T-helper 2 cell treated with Interferon-gamma antibody and Interleukin-4, amounts not matched to agents 100 ng/mL and 5 ng/mL, for 36 hours (primary cell): ENCODE measurements around the gene ZNF597. TPM values are rescaled to one million over a fixed set of nuclear protein-coding genes. Genes with fewer than 3 reads are reported as not detected.

Experiments used
- intact Hi-C: fragments of 100-400 bp; cut with micrococcal nuclease; formaldehyde crosslinking; loops from one replicate; pipeline ENCODE4 v1.15.1; 2023
- total RNA-seq: library from RNA; stranded (reverse); gene quantifications from 2 replicates; pipeline ENCODE4 v1.2.3, GENCODE V29; 2022

Gene ZNF597
- total RNA-seq, result 2.2 and 2.4 TPM in 2 replicates

DNA sequence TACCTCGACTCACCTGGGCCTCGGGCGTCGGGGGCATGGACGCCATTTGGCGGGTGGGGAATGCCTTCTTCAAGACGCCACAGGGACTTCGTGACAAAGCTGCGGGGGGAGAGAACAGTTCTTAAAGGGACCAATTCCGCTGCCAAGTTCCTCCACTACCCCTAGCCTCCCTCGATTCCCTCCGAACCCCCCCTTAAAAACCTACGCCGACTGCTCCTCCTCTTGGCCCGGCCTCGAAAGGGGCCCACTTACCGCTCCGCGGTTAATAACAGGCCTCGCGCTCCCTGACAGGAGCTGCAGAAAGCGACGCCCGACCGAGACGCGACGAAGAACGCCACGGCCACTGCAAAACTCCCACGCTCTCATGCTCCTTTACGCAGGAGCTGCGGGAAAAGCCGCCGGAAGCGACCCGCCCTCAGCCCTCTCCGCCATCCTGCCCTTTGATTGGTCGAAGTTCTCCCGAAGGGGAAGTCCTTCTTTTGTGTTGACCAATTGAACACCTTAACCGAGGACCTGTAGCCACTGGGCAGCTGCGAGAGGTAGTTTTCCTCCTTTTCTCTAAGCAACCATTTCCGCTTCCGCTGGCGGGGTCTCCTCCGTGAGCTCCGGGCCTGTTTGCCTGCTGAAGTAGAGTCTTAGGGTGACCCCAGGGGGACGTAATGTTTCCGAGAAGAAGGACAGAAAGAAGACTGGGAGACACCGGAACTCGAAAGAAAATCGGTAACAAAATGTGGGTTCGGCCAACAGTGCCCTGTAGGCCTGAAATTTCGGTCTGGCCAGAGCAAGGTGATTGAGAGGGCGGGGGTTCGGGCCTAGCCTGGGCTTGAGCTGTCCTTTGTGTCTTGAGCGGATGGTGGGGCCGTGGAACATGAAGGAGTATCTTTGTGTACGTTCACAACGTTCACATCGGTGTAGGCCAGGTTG lies at the start of gene ZNF597, which contains the start of gene NAA60:
Gene ZNF597 (minus strand): TSS at position 397 of the 924 bp plus-strand sequence. CDS start 351 bp downstream, at position 46.
Gene NAA60 (plus strand): TSS at position 573 of the 924 bp plus-strand sequence. CDS start 32,548 bp downstream, outside the sequence.
- intact Hi-C loops, result loop anchor here (1.0 to 5.0 kb wide), 3 partner anchors 14 to 161 kb away; partner anchors contain the start of genes ZNF174, ZNF263 and ZSCAN32

- intact Hi-C loops, result no loop called here
These were observed 49.1 kb upstream of the ZNF597 start for GRCh38 chr16:3492356-3492755.

DNA sequence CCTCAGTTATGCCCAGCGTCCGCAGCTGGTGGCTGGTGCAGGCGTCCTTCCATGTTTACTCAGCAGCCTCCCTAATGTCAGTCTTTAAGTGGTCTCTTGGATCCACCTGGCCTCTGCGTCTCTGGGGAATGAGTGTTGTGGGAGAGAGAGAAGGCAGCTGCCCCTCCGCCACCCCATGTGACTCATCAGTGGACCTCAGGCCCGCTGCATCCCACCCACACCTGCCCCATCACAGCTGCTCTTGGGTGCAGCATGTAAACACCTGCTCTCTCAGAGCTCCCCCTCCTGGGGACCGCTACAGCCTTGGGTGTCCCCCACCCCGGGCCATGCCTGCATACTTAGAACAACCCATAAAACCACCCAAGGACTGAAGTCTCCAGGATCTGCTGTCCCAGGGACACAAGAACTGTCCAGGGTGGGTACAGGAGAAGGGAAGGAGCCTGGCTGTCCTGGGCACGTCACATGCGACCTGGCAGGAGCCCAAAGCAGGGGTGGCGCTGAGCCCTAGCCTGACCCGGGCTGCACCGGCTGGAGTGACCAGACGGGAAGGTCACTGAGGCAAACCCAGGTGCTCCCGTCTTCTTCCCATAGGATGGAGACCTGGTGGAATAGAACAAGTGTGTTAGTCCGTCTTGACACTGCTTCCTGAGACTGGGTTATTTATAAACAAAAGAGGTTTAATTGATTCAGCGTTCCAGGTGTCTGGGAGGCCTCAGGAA lies 47.8 kb upstream of the ZNF597 start:
- intact Hi-C loops, result no loop called here

GRCh38 chr16:3488801-3489200 lies 45.5 kb upstream of the ZNF597 start:
- intact Hi-C loops, result no loop called here

GRCh38 chr16:3487521-3488410 lies 44.5 kb upstream of the ZNF597 start:
- intact Hi-C loops, result no loop called here

- intact Hi-C loops, result no loop called here
These were observed 43.4 kb upstream of the ZNF597 start for GRCh38 chr16:3486506-3487215.

GRCh38 chr16:3485821-3486505 lies 42.7 kb upstream of the ZNF597 start:
- intact Hi-C loops, result no loop called here

GRCh38 chr16:3485097-3485745 lies 41.9 kb upstream of the ZNF597 start:
- intact Hi-C loops, result no loop called here

- intact Hi-C loops, result no loop called here
These were observed 41.2 kb upstream of the ZNF597 start for GRCh38 chr16:3484318-3485096.

- intact Hi-C loops, result no loop called here
These were observed 39.4 kb upstream of the ZNF597 start for GRCh38 chr16:3482659-3483241.

DNA sequence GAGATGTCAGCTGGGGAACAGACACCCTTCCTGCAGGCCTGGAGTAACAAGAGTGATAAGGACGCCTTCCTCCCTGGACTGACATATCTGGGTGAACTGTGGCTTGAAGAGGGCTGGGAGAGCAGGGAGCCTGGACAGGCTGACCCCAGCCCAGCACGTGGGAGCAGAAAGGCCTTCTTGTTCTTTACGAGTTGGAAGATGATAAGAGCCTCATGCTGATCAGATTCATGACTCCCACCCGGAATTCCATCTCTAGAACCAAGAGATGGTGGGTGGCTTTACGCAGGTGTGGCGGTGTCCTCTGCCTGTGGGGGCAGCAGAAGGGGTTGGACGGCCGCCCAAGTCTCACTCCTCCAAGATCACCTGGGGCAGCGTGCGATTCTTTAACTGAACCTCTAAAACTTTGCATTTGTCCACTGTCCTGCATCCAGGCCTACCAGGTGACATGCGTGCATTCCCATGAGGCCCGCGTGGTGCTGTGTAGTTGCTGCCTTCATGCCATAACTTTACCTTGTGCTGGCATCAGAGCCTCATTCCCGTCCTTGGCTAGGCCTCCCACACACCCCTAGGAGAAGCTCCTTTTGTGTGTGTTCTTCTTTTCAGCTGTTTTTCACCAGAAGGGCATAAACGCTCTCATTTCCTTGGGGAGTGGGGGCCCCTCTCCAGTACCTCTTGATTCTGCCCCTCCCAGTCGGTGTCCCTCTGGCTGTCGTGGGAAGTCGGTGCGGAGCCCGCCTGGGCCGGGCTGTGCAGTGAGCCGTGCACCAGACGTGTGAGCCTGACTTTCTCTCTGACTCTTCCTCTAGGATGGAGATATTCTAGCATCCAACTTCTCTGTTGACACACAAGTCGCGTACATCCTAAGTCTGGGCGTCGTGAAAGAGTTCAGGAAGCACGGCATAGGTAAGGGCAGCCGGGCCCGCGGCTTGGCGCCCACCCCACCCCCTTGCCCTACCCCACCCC lies 38.7 kb upstream of the ZNF597 start:
- intact Hi-C loops, result no loop called here

GRCh38 chr16:3480901-3481695 lies 37.8 kb upstream of the ZNF597 start:
- intact Hi-C loops, result no loop called here

- intact Hi-C loops, result no loop called here
These were observed 36.4 kb upstream of the ZNF597 start for GRCh38 chr16:3479654-3480216.

DNA sequence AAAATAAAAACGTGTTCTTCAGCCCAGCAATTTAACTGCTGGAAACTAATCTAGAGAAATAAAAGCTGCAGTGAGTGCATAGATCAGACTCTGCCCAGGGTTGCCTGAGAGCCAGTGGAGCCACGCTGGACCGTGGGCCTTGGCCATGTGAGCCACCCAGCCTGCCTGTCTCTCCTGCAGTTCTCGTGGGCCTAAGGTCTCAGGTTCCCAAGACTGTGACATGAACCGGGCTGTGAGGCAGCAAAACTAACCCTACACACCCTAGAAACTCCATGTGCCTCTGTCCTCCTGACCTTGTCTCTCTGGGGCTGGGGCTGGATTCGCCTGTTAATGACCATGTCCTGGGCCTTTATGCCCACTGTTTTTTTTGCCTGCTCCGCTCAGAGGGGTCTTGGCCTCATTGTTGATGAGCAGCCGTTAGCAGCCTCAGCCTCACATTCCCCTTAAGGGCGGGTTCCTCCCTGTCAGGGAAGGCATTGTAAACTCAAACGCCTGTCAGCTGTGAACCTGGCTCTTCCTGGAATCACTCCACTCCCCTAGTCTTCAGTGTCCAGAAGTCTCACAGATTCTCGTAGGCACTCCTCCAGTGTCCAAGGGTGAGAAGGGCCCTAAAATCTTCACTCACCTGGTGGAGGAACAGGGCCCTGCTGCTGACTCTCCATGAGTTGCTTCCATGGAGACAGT lies 35.1 kb upstream of the ZNF597 start:
- intact Hi-C loops, result no loop called here

GRCh38 chr16:3476409-3476808 lies 33.1 kb upstream of the ZNF597 start:
- intact Hi-C loops, result no loop called here
